Ascending aorta (tissue), 2 donors: ENCODE measurements around the gene RNF220. TPM values are rescaled to one million over a fixed set of nuclear protein-coding genes. Genes with fewer than 3 reads are reported as not detected.

ENCODE experiments used
- DNase-seq, 2 donors: peaks; one replicate each; pipeline ENCODE4 v3.0.0-alpha.2; 2019; ENCODE audit warnings: low spot score in 2 of 2
- H3K27ac ChIP-seq, 2 donors: fragments of 200-600 bp; sonication (generic); one replicate each; pipeline ENCODE4 v1.5.1; 2016 to 2017; ENCODE audit warnings: mild to moderate bottlenecking in 1 of 2
- H3K27me3 ChIP-seq: fragments of 200-600 bp; sonication (generic); one replicate; pipeline ENCODE4 v1.5.1; 2017
- H3K36me3 ChIP-seq, 2 donors: fragments of 200-600 bp; sonication (generic); one replicate each; pipeline ENCODE4 v1.5.1; 2016
- H3K4me1 ChIP-seq, 2 donors: fragments of 200-600 bp; sonication (generic); one replicate each; pipeline ENCODE4 v1.5.1; 2016 to 2017; ENCODE audit warnings: mild to moderate bottlenecking in 1 of 2
- H3K4me3 ChIP-seq, 2 donors: fragments of 200-600 bp; sonication (generic); one replicate each; pipeline ENCODE4 v1.5.1; 2016 to 2017; ENCODE audit warnings: mild to moderate bottlenecking in 1 of 2
- H3K9me3 ChIP-seq, 2 donors: fragments of 200-600 bp; sonication (generic); one replicate each; pipeline ENCODE4 v1.5.1; 2016
- intact Hi-C: fragments of 100-400 bp; cut with DNase I; formaldehyde crosslinking; loops from one replicate; pipeline ENCODE4 v1.15.1; 2023
- total RNA-seq: library from RNA; depleted of rRNA; stranded (reverse); fragments of >200 nt; gene quantifications from one replicate; pipeline ENCODE4 v1.1.0, GENCODE V29; 2016
- TF ChIP-seq, protein P1 (sequence below), 3 experiments: fragments of 200-600 bp in 2 of 3; fragments of 450-650 bp in 1 of 3; sonication (generic) in 2 of 3; IDR thresholded peaks; one replicate each; pipeline ENCODE4 v1.5.1; 2016 to 2019; ENCODE audit warnings: antibody characterized with exemption in 3 of 3, mild to moderate bottlenecking in 1 of 3, moderate library complexity in 1 of 3

RNF220 gene
- total RNA-seq, 1 donor from 2014 or later = 54.8 TPM

DNA sequence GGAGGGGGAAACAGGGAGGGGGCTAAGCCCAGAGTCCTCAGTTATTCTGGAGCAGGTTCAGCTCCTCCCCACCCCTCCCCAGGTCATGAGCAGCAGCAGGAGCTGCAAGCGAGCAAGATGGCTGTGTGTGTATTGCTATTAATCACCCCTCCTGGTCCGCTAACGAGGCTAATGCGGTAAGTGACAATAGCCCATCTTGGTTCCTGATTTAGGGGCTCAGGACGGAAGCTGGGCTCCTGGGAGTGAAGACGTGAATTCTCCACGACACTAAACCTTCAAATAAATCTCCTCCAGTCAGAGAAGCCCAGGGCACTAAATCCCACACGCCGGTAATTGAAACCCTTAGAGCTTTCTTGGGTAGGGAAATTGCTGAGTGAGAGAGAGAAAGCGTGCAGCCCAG, 193.1 kb downstream of the RNF220 start:
- Histone ChIP-seq H3K4me3 (no peak overlapping the region), H3K9me3 (no peaks in the 10 kb centered on the region), H3K4me1 (no peaks in the 10 kb centered on the region), H3K27me3 (peaks cover 4% of the 10 kb centered on the region), H3K27ac (no peak overlapping the region), H3K36me3 (no peaks in the 10 kb centered on the region)
- no peak for DNase-seq
- intact Hi-C loops = loop anchor here (5.0 to 10.0 kb wide), 3 partner anchors 276 to 593 kb away; no protein-coding TSS in a partner anchor
- TF ChIP-seq, protein P1, sequence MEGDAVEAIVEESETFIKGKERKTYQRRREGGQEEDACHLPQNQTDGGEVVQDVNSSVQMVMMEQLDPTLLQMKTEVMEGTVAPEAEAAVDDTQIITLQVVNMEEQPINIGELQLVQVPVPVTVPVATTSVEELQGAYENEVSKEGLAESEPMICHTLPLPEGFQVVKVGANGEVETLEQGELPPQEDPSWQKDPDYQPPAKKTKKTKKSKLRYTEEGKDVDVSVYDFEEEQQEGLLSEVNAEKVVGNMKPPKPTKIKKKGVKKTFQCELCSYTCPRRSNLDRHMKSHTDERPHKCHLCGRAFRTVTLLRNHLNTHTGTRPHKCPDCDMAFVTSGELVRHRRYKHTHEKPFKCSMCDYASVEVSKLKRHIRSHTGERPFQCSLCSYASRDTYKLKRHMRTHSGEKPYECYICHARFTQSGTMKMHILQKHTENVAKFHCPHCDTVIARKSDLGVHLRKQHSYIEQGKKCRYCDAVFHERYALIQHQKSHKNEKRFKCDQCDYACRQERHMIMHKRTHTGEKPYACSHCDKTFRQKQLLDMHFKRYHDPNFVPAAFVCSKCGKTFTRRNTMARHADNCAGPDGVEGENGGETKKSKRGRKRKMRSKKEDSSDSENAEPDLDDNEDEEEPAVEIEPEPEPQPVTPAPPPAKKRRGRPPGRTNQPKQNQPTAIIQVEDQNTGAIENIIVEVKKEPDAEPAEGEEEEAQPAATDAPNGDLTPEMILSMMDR (IDR thresholded peaks at IDR 0.05) = no peak

DNA sequence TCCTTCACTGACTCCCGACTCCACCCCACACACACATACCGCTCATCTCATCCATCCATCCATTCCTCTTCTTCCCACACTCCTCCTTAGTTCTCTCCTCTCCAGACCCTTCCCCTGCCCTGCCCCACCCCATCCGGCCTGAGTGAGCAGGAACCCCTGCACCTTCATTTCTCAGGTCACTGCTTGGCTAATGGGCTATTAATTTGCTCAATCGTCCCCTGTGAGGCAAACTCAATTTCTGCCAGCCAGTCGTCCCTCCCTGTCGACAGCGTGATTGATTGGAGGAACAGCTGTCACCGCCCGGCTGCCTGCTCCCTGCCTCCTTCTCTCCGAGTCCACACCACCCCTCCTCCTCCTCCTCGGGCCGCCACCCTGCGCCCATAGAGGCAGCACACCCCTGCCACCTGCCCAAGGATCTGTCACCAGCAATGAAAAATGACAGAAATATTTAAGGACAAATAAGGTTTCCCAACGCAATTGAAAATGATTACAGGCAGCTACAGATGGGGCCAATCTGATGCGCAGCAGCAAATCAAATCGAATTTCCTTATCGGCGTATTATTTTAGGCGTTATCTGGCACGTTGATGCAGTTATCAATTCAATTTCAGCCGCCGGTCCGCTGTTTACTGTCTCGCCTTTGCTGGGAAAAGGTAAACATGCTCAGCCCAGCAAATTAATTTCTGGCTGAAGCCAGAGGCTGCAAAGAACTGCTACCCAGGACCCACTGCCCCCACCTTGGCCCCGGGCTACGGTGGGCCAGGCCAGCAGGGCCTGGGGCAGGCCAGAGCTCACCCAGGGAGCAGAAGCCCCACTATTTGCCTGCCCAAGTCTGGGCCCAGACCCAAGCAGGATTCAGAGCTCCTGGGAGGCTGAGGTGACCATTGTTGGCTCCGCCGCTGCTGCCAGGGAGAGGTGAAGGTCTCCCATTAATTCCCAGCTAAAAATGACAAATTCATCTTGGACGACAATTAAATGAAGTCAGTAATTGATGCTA, 197.9 kb downstream of the RNF220 start:
- intact Hi-C loops = no loop called here
- Histone ChIP-seq H3K36me3 (no peaks in the 10 kb centered on the region), H3K4me1 (no peaks in the 10 kb centered on the region), H3K4me3 (no peak overlapping the region), H3K9me3 (no peaks in the 10 kb centered on the region), H3K27ac (no peak overlapping the region), H3K27me3 (peaks cover 4% of the 10 kb centered on the region)
- no peak for DNase-seq
- TF ChIP-seq, protein P1 (IDR thresholded peaks at IDR 0.05) = no peak

GRCh38 chr1:44603718-44604117, 198.7 kb downstream of the RNF220 start:
- Histone ChIP-seq H3K4me3 (no peak overlapping the region), H3K27ac (no peak overlapping the region), H3K27me3 (peaks cover 2% of the 10 kb centered on the region), H3K4me1 (no peaks in the 10 kb centered on the region), H3K9me3 (no peaks in the 10 kb centered on the region), H3K36me3 (no peaks in the 10 kb centered on the region)
- no peak for DNase-seq
- TF ChIP-seq, protein P1 (IDR thresholded peaks at IDR 0.05) = no peak
- intact Hi-C loops = no loop called here

DNA sequence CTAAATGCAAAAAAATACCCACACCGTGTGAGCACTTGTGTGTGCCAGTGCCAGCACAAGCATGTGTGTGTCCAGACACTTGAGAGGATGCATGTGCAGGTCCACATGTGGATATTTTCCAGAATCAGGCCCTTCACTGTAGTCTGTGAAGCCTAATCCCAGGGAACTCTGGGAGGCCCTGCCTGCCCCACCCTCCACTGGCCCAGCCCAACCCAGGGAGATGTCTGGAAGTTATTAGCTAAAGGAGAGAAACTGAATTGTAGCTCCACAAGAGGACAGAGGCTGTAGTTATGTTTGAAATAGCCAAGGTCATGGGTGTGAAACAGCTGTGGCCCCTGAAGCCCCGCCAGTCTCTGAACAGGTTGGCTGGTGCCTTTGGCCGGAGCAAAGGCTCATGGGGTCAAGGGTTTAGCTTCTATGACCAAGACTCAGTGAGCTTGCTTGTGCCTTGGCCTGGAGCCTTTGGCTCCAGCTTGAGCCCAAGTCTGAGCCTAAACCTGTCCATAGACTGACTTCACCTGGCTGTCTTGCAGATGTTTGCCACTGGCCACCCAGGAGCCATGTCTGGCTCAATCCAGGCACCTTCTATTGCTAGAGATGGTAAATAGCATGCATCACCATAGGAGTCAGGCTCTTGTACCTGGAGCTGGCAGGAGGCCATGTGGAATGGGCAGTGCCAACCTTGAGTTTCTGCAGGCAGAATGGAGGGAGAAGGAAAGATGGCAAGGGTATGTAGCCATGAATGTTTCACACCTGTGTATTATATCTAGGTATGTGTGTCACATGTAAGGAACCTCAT, 199.3 kb downstream of the RNF220 start:
- Histone ChIP-seq H3K9me3 (no peaks in the 10 kb centered on the region), H3K36me3 (no peaks in the 10 kb centered on the region), H3K4me1 (no peaks in the 10 kb centered on the region), H3K27ac (no peak overlapping the region), H3K27me3 (no peaks in the 10 kb centered on the region), H3K4me3 (no peak overlapping the region)
- DNase-seq = no peak
- TF ChIP-seq, protein P1 (IDR thresholded peaks at IDR 0.05) = no peak
- intact Hi-C loops = no loop called here

DNA sequence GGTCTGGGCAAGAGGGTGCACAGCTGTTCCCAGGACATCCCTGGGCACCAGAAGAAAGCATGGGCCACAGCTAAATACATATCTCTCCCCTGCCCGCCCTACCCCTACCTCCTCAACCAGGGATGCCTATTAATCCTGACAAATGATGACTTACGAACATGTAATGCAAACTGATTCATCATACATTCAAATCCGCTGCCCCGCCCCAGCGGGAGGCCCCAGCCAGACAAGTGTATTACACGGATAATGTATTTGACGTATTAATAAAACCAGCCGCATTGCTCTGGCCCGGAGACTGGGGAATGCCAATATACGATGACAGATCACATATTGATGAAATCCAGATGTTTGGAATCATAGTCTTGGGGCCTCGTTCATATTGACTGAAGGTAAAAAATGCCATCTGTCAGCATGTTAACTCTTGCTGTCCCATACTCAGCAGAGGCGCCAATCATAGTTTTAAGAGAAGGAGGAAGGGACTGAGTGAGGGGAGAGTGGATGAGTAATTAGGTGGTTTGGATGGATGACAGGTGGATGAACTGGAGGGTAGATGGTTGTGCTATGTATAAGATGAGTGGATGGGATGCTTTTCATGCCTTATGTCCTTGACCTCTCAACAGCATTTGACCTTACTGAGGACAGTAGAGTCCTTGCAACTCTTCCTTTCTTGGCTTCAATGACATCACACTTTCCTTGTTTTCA, 201.0 kb downstream of the RNF220 start:
- DNase-seq = no peak

More for the DNA sequence above, 201.0 kb downstream of the RNF220 start:
- TF ChIP-seq, protein P1 (IDR thresholded peaks at IDR 0.05) = no peak
- no peaks in the 10 kb centered on the region for H3K27me3 ChIP-seq
- H3K9me3 ChIP-seq = no peaks in the 10 kb centered on the region
- H3K36me3 ChIP-seq = no peaks in the 10 kb centered on the region
- intact Hi-C loops = no loop called here
- H3K27ac ChIP-seq = no peak overlapping the region
- no peaks in the 10 kb centered on the region for H3K4me1 ChIP-seq
- no peak overlapping the region for H3K4me3 ChIP-seq
